T-helper 1 cell treated with Interleukin-12 subunit alpha and Interleukin-12 subunit beta and Interleukin-4 antibody, amounts not matched to agents 30 ng/mL and 1 ng/mL, for 36 hours (primary cell): ENCODE results near the gene FECH. TPM values are rescaled to one million over a fixed set of nuclear protein-coding genes. Genes with fewer than 3 reads are reported as not detected.
"Not testable (repeated sequence)": the region's sequence is repeated elsewhere in the genome, so short reads cannot be mapped to it uniquely, and the experiment has no call there.

Source experiments
- intact Hi-C: fragments of 100-400 bp; cut with micrococcal nuclease; formaldehyde crosslinking; loops from one replicate; pipeline ENCODE4 v1.15.1; 2024
- total RNA-seq: library from RNA; stranded (reverse); gene quantifications from 2 replicates; pipeline ENCODE4 v1.2.3, GENCODE V29; 2022

Gene FECH
- 19.1 and 20.4 TPM in 2 replicates for total RNA-seq

- intact Hi-C loops = loop anchor here (1.0 to 5.0 kb wide), 6 partner anchors 35 to 1998 kb away; partner anchors contain the start of genes LMAN1, NARS1, TCF4 and TXNL1
These were observed at the start of gene FECH for GRCh38 chr18:57586251-57587049. FECH (minus strand) TSS chr18:57586702; CDS start chr18:57586620, 82 bp downstream.

- intact Hi-C loops = no loop called here
These were observed 48.7 kb upstream of the FECH start for GRCh38 chr18:57635003-57635822.

- intact Hi-C loops = loop anchor here (2.0 to 5.0 kb wide), 2 partner anchors 45 to 506 kb away; partner anchors contain the start of gene FECH
These were observed 45.2 kb upstream of the FECH start for GRCh38 chr18:57631697-57632096.

- intact Hi-C loops = loop anchor here (1.0 to 5.0 kb wide), 4 partner anchors 10 to 506 kb away; partner anchors contain the start of genes FECH and NARS1
These were observed 44.5 kb upstream of the FECH start for GRCh38 chr18:57630754-57631595.

GRCh38 chr18:57630002-57630753 lies 43.7 kb upstream of the FECH start:
- intact Hi-C loops = loop anchor here (1.0 to 5.0 kb wide), 4 partner anchors 9 to 507 kb away; partner anchors contain the start of genes FECH and NARS1

- intact Hi-C loops = no loop called here
These were observed 42.9 kb upstream of the FECH start for GRCh38 chr18:57629422-57629821.

- intact Hi-C loops = no loop called here
These were observed 41.0 kb upstream of the FECH start for GRCh38 chr18:57627488-57627887.

- intact Hi-C loops = loop anchor here (5.0 kb wide), 3 partner anchors 207 to 1732 kb away; partner anchors contain the start of gene LMAN1
These were observed 38.5 kb upstream of the FECH start for GRCh38 chr18:57624988-57625387.

- intact Hi-C loops = loop anchor here (1.0 to 5.0 kb wide), 8 partner anchors 9 to 1736 kb away; partner anchors contain the start of genes FECH, LMAN1, TXNL1 and WDR7
These were observed 34.7 kb upstream of the FECH start for GRCh38 chr18:57621246-57621604.

- intact Hi-C loops = loop anchor here (5.0 kb wide), 3 partner anchors 212 to 1737 kb away; partner anchors contain the start of gene LMAN1
These were observed 33.4 kb upstream of the FECH start for GRCh38 chr18:57619876-57620275.

GRCh38 chr18:57618910-57619309 lies 32.4 kb upstream of the FECH start:
- intact Hi-C loops = no loop called here

GRCh38 chr18:57603871-57604270 lies 17.4 kb upstream of the FECH start:
- intact Hi-C loops = no loop called here

- intact Hi-C loops = no loop called here
These were observed 8.8 kb upstream of the FECH start for GRCh38 chr18:57595347-57595746.

- intact Hi-C loops = not testable (repeated sequence)
These were observed 6.2 kb upstream of the FECH start for GRCh38 chr18:57592716-57593115.

- intact Hi-C loops = loop anchor here (5.0 kb wide), 2 partner anchors 937 to 1768 kb away; partner anchors contain the start of genes LMAN1 and WDR7
These were observed 2.7 kb upstream of the FECH start for GRCh38 chr18:57589161-57589560.

GRCh38 chr18:57587098-57587661 lies 678 bp upstream of the FECH start:
- intact Hi-C loops = loop anchor here (2.0 to 5.0 kb wide), 4 partner anchors 44 to 1998 kb away; partner anchors contain the start of genes LMAN1, TCF4 and WDR7

- intact Hi-C loops = loop anchor here (1.0 to 5.0 kb wide), 6 partner anchors 35 to 1997 kb away; partner anchors contain the start of genes LMAN1, NARS1, TCF4 and TXNL1
These were observed 649 bp downstream of the FECH start for GRCh38 chr18:57585855-57586250.

- intact Hi-C loops = loop anchor here (5.0 kb wide), 2 partner anchors 933 to 1772 kb away; partner anchors contain the start of genes LMAN1 and WDR7
These were observed 1.1 kb downstream of the FECH start for GRCh38 chr18:57585421-57585820.

GRCh38 chr18:57584444-57584843 lies 2.1 kb downstream of the FECH start:
- intact Hi-C loops = no loop called here
